ENCODE measurements around the gene EPAS1.
A peak's percentile ranks its signal among the peaks of the same experiment; 100 is the strongest.

Gene EPAS1

GRCh38 chr2:46314065-46314835, 17.0 kb downstream of the EPAS1 start:
- TF ChIP-seq, protein P1, sequence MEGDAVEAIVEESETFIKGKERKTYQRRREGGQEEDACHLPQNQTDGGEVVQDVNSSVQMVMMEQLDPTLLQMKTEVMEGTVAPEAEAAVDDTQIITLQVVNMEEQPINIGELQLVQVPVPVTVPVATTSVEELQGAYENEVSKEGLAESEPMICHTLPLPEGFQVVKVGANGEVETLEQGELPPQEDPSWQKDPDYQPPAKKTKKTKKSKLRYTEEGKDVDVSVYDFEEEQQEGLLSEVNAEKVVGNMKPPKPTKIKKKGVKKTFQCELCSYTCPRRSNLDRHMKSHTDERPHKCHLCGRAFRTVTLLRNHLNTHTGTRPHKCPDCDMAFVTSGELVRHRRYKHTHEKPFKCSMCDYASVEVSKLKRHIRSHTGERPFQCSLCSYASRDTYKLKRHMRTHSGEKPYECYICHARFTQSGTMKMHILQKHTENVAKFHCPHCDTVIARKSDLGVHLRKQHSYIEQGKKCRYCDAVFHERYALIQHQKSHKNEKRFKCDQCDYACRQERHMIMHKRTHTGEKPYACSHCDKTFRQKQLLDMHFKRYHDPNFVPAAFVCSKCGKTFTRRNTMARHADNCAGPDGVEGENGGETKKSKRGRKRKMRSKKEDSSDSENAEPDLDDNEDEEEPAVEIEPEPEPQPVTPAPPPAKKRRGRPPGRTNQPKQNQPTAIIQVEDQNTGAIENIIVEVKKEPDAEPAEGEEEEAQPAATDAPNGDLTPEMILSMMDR (conservative IDR thresholded peaks at IDR 0.05) = no peak
- no peak for TF ChIP-seq ZFX (IDR thresholded peaks at IDR 0.05)
- H3K27ac ChIP-seq = peak overlapping the region; percentile 53

DNA sequence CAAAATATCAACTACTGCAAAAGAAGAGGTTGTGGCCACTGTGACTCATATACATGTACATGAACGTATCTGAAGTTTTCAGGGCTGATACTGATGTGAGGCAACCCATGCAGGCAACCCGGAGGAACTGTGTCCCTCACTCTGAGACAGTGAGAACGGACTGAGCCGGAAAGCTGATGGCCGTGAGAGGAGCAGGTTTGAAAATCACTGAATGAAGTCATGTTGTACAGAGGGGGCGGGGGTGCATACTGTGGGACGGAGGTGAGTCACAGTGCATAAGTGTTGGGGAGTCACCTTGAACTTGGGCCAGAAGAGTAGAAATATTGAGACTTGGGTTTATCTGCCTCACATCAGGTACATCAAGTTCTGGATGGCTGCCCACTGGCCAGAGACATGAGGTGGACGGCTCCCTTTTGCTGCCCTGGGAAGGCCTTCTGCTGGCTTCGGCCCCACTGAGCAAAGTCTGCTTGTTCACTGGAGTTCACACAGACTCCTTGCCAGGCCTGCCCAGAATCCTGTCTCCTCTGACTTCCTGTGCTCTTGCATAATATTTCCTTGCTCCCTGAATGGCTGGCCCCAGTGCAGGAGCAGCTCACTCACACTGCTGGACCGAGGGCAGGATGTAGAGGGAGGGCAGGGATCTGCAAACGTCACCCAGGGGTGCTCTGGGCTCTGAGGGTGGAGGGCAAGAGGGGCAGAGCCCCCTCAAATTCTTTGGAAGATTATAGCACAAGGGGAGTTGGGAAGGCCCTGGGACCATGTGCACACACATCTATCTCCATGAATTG, 18.1 kb downstream of the EPAS1 start:
- peak overlapping the region; percentile 53 for H3K27ac ChIP-seq

DNA sequence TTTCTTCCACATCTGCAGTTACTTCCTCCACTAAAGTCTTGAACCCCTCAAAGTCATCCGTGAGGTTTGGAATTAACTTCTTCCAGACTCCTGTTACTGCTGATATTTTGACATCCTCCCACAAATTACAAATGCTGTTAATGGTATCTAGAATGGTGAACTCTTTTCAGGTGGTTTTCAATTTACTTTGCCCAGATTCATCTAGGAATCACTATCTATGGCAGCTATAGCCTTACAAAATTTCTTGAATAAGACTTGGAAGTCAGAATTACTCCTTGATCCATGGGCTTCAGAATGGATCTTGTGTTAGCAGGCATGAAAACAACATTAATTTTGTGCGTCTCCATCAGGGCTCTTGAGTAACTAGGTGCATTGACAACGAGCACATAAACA, 19.9 kb downstream of the EPAS1 start:
- H3K27ac ChIP-seq = no peak overlapping the region
- TF ChIP-seq, protein P1 (conservative IDR thresholded peaks at IDR 0.05) = no peak
- TF ChIP-seq ZFX (IDR thresholded peaks at IDR 0.05) = no peak

More for the DNA sequence above, 18.1 kb downstream of the EPAS1 start:
- TF ChIP-seq, protein P1 (conservative IDR thresholded peaks at IDR 0.05) = no peak
- TF ChIP-seq ZFX (IDR thresholded peaks at IDR 0.05) = no peak

DNA sequence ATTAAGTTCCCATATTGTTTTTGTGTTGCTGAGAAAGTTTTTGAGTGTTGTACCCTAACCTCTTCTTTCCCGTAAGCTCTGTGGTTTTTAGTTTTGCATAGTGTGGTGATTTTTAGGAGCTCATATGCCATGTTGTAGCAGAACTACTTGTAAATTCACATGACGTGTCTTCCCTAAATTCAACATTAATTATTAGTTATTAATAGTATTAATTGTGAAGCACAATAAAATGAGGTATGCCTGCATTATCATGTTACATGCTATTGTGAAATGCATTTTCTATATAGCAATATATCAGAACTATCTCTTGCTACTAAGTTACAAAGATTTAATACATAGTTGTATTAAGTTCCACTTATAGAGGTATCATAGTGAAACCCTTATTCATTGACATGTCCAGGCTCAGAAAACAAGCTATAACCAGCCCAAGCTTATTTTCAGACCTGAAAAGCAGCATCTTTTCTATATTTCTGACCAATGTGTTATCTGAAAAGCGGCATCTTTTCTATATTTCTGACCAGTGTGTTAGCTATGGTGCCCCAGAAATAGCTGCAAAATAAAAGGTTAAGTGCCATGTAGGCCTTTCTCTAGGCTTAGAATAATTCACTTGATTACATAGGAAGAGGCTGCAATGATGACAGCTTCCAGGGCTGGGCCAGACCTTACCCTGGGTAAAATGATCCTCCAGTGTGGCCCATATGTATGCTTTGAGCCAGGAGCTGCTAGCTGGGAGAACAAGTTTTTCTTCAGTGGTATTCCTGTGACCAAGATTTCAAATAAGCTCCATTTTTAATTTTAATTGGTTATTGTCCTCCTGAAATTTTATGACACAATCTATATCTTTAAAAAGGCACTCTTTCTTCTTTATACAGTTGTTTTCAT, 21.6 kb downstream of the EPAS1 start:
- TF ChIP-seq, protein P1 (conservative IDR thresholded peaks at IDR 0.05) = no peak
- TF ChIP-seq ZFX (IDR thresholded peaks at IDR 0.05) = no peak
- H3K27ac ChIP-seq = no peak overlapping the region

DNA sequence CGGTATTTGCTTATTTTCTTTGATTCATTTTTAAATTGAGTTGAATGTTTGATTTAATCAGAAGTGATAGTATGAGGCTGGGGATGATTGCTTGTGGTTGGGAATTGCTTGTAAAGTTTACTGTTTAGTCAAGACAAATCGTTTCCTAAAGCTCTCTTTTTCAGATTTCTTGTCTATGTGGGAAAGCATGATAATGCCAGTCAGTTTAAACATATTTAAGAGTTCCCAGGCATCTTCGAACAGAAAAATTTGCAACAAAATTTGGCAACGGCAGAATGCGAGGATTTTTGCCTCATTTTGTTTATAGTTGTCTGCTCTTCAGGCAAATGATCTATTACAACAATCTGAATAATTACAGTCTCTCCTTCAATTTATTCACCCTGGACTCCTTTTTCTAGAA, 22.5 kb downstream of the EPAS1 start:
- no peak overlapping the region for H3K27ac ChIP-seq
- TF ChIP-seq, protein P1 (conservative IDR thresholded peaks at IDR 0.05) = no peak
- TF ChIP-seq ZFX (IDR thresholded peaks at IDR 0.05) = no peak

DNA sequence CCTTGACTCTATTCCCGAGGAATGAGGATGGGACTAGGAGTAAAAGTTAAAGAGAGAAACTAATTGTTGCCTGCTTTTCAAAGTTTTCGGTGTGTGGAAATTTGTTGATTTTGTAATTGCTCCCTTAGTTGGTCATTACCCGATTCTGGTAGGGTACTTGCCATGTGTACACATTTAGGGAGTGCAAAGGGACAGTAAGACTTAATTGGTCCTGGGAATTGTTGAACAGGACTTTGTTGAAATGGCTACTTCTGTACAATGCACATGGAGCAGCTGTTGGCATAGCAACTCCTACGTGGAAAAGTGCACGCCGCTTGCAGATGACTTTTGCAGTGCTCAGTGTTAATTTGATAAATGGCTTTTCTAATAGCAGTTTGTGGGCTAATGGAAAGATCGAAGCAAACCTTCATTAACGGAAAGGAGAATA, 22.9 kb downstream of the EPAS1 start:
- no peak overlapping the region for H3K27ac ChIP-seq
- no peak for TF ChIP-seq ZFX (IDR thresholded peaks at IDR 0.05)
- TF ChIP-seq, protein P1 (conservative IDR thresholded peaks at IDR 0.05) = no peak
